Endothelial cell of umbilical vein (primary cell): ENCODE data around the gene UVSSA. TPM values are rescaled to one million over a fixed set of nuclear protein-coding genes. Genes with fewer than 3 reads are reported as not detected.

ENCODE experiments used
- BruUV-seq: library from RNA; stranded (reverse); fragments of 400-500 nt; replicated peaks from 2 replicates; lab custom pipeline; 2021; lab: Mats Ljungman, UMichigan
- CTCF ChIA-PET: fragments of 300-600, 350-600 bp; sonication (Branson Sonifier 250); formaldehyde crosslinking; loops from one replicate; lab custom pipeline; 2021; ENCODE audit warnings: antibody characterized with exemption, inconsistent platforms; lab: Charles Lee
- POLR2A ChIA-PET: fragments of 300-600, 350-600 bp; sonication (Branson Sonifier 250); formaldehyde crosslinking; loops from one replicate; lab custom pipeline; 2021; ENCODE audit warnings: antibody characterized with exemption, inconsistent platforms; lab: Charles Lee
- DNase-seq: peaks from one replicate; pipeline ENCODE4 v3.0.0-alpha.2; 2011; ENCODE audit warnings: low read depth, low spot score
- FAIRE-seq: peaks from 2 replicates; lab custom pipeline; 2011; peaks lifted over from hg19 to GRCh38; lab: Jason Lieb, UNC
- H2AFZ ChIP-seq: 2 replicates; pipeline ENCODE4 v1.6.0; 2012; ENCODE audit warnings: low read depth, low read length, control low read depth, inconsistent platforms
- H3K27ac ChIP-seq: 2 replicates; pipeline ENCODE4 v1.5.1; 2011; ENCODE audit warnings: low read depth, mild to moderate bottlenecking, control low read depth, low read length, moderate library complexity; ENCODE audit not compliant: insufficient read depth
- H3K27me3 ChIP-seq, 2 experiments: 2 replicates each; pipeline versions ENCODE4 v1.6.0 to v1.6.1; 2011; ENCODE audit warnings: low read length in 2 of 2, mixed read lengths in 1 of 2; ENCODE audit not compliant: control insufficient read depth in 2 of 2, insufficient read depth in 2 of 2
- H3K36me3 ChIP-seq, 2 experiments: 2 replicates in 1 of 2; 3 replicates in 1 of 2; pipeline ENCODE4 v1.5.1; 2011; ENCODE audit warnings: low read length in 2 of 2, mild to moderate bottlenecking in 1 of 2, moderate library complexity in 1 of 2; ENCODE audit not compliant: control insufficient read depth in 2 of 2, insufficient read depth in 2 of 2; ENCODE audit errors: extremely low read depth in 1 of 2
- H3K4me1 ChIP-seq: 3 replicates; pipeline ENCODE4 v1.5.1; 2011; ENCODE audit warnings: mild to moderate bottlenecking, low read length; ENCODE audit not compliant: control insufficient read depth, insufficient read depth; ENCODE audit errors: extremely low read depth
- H3K4me2 ChIP-seq: 2 replicates; pipeline ENCODE4 v1.6.1; 2011; ENCODE audit warnings: low read length, control low read depth, mixed read lengths; ENCODE audit not compliant: insufficient read depth
- H3K4me3 ChIP-seq, 3 experiments: fragments of 200-600 bp in 1 of 3; sonication (generic), shearing (Covaris generic) in 1 of 3; replicated peaks in 1 of 3; 2 replicates each; pipeline ENCODE4 v1.5.1; 2011 to 2016; ENCODE audit warnings: control low read depth in 3 of 3, low read length in 3 of 3, mild to moderate bottlenecking in 2 of 3, inconsistent platforms in 1 of 3, low read depth in 1 of 3, moderate library complexity in 1 of 3; ENCODE audit not compliant: insufficient read depth in 1 of 3
- H3K79me2 ChIP-seq: 2 replicates; pipeline ENCODE4 v1.6.0; 2012; ENCODE audit warnings: low read length, inconsistent platforms; ENCODE audit not compliant: control insufficient read depth, insufficient read depth
- H3K9ac ChIP-seq: replicated peaks from 2 replicates; pipeline ENCODE3; 2011; ENCODE audit warnings: low read length, control low read depth; ENCODE audit not compliant: insufficient read depth; ENCODE audit errors: extremely low read depth
- H3K9me1 ChIP-seq: replicated peaks from 3 replicates; pipeline ENCODE4 v1.6.0; 2011; ENCODE audit warnings: mild to moderate bottlenecking, low read length; ENCODE audit not compliant: control insufficient read depth, insufficient read depth; ENCODE audit errors: extremely low read depth
- H3K9me3 ChIP-seq: replicated peaks from 2 replicates; pipeline ENCODE4 v1.5.1; 2012; ENCODE audit warnings: low read length, inconsistent platforms; ENCODE audit not compliant: control insufficient read depth, insufficient read depth
- H4K20me1 ChIP-seq: replicated peaks from 2 replicates; pipeline ENCODE3; 2011; ENCODE audit warnings: mild to moderate bottlenecking, low read length; ENCODE audit not compliant: control insufficient read depth, insufficient read depth; ENCODE audit errors: extremely low read depth
- CTCF ChIP-seq, 2 donors: IDR thresholded peaks; 1 replicate in 1 of 2; 2 replicates in 1 of 2; pipeline ENCODE4 v1.5.1; 2011; ENCODE audit warnings: low read length in 2 of 2, mild to moderate bottlenecking in 2 of 2, moderate library complexity in 2 of 2, control low read depth in 1 of 2, inconsistent platforms in 1 of 2, low read depth in 1 of 2; ENCODE audit not compliant: insufficient read depth in 1 of 2; ENCODE audit errors: extremely low read depth in 1 of 2
- EZH2 ChIP-seq: IDR thresholded peaks from 2 replicates; pipeline ENCODE4 v1.6.1; 2012; ENCODE audit warnings: borderline replicate concordance, low read depth, mild to moderate bottlenecking, moderate library complexity, low read length, inconsistent platforms; ENCODE audit not compliant: severe bottlenecking
- FOS ChIP-seq: IDR thresholded peaks from 2 replicates; pipeline ENCODE4 v1.6.1; 2011; ENCODE audit warnings: mild to moderate bottlenecking, low read length, moderate library complexity, borderline replicate concordance; ENCODE audit not compliant: insufficient read depth
- GATA2 ChIP-seq: IDR thresholded peaks from 2 replicates; pipeline ENCODE4 v1.7.0; 2011; ENCODE audit warnings: low read depth, mild to moderate bottlenecking, moderate library complexity, mixed read lengths, low read length; ENCODE audit not compliant: insufficient read length, insufficient read depth
- JUN ChIP-seq: IDR thresholded peaks from 2 replicates; pipeline ENCODE4 v1.6.1; 2011; ENCODE audit warnings: borderline replicate concordance, low read depth; ENCODE audit not compliant: insufficient read length, insufficient read depth
- MAX ChIP-seq: IDR thresholded peaks from 2 replicates; pipeline ENCODE4 v1.6.1; 2011; ENCODE audit not compliant: insufficient read depth, insufficient read length
- MYC ChIP-seq: IDR thresholded peaks from one replicate; pipeline ENCODE4 v1.6.1; 2011; ENCODE audit warnings: mild to moderate bottlenecking, low read depth, low read length
- POLR2A ChIP-seq: IDR thresholded peaks from 2 replicates; pipeline ENCODE4 v1.6.1; 2012; ENCODE audit warnings: low read depth, mild to moderate bottlenecking, control low read depth, low read length
- POLR2AphosphoS5 ChIP-seq: IDR thresholded peaks from 2 replicates; pipeline ENCODE4 v1.6.1; 2012; ENCODE audit warnings: low read depth, mild to moderate bottlenecking, control low read depth, low read length, moderate library complexity; ENCODE audit not compliant: insufficient read depth
- dilution Hi-C: fragments of 300-500 bp; cut with MboI; formaldehyde crosslinking; loops from one replicate; pipeline ENCODE4 v1.15.0; 2019; ENCODE audit warnings: low sequenced_read_pairs; ENCODE audit not compliant: extremely low pct_ligation_motif_present
- intact Hi-C: fragments of 100-400 bp; cut with micrococcal nuclease; formaldehyde crosslinking; loops from one replicate; pipeline ENCODE4 v1.10.0; 2022
- polyA plus RNA-seq, 4 experiments: library from polyadenylated mRNA; depleted of rRNA in 3 of 4; stranded (reverse) in 3 of 4; unstranded in 1 of 4; fragments of >200 nt; gene quantifications; 2 replicates each; pipeline versions ENCODE4 v1.2.1 to v1.2.3, GENCODE V29; 2011 to 2012; ENCODE audit warnings: missing spikeins in 1 of 4
- total RNA-seq: library from RNA; stranded (reverse); gene quantifications from 2 replicates; pipeline ENCODE4 v1.2.3, GENCODE V29; 2021

UVSSA gene
- total and polyA plus RNA-seq, 2 donors (not counting 3 experiments of a cell fraction or from before 2014, with no cell fraction given), result 7.1 to 14.9 TPM

- peaks cover 24 to 41% of the 10 kb centered on the region in 2 experiments for H3K27me3 ChIP-seq
Observed at GRCh38 chr4:1410491-1411325, 63.7 kb downstream of the UVSSA start.

GRCh38 chr4:1411436-1412375 lies 64.7 kb downstream of the UVSSA start:
- TF ChIP-seq EZH2 (no peak), MYC (no peak), MAX (no peak), CTCF (IDR thresholded peaks at IDR 0.05; ENCODE audit: extremely low read depth in 1 of 2, insufficient read depth in 1 of 2, low read depth in 1 of 2, low read length in 2 of 2) (no peak), GATA2 (no peak), JUN (no peak), POLR2AphosphoS5 (no peak), POLR2A (no peak), FOS (no peak)
- H3K4me2 ChIP-seq, result no peak overlapping the region
- H3K36me3 ChIP-seq, result no peaks in the 10 kb centered on the region
- no peak overlapping the region for H3K27ac ChIP-seq
- no peaks in the 10 kb centered on the region for H3K9me1 ChIP-seq
- no peak overlapping the region for H3K4me3 ChIP-seq
- no peak for FAIRE-seq
- no TSS peak for BruUV-seq
- no peak overlapping the region for H3K9ac ChIP-seq
- no peak overlapping the region for H2AFZ ChIP-seq
- no peaks in the 10 kb centered on the region for H4K20me1 ChIP-seq
- no peaks in the 10 kb centered on the region for H3K4me1 ChIP-seq
- dilution Hi-C loops (no loop called here), intact Hi-C loops (no loop called here)
- POLR2A ChIA-PET, result interaction anchor here (0.6 kb wide), 1 partner anchor 8 kb away, joined by 5 read pairs; no protein-coding TSS in a partner anchor
- CTCF ChIA-PET, result no interaction called here
- H3K9me3 ChIP-seq, result no peaks in the 10 kb centered on the region
- H3K79me2 ChIP-seq, result no peaks in the 10 kb centered on the region
- no peak for DNase-seq
- H3K27me3 ChIP-seq, result peaks cover 24 to 31% of the 10 kb centered on the region in 2 experiments

More at GRCh38 chr4:1410491-1411325, 63.7 kb downstream of the UVSSA start:
- dilution Hi-C loops, result no loop called here
- H3K4me3 ChIP-seq, result no peak overlapping the region
- no peaks in the 10 kb centered on the region for H3K36me3 ChIP-seq
- TF ChIP-seq MYC, result no peak
- TF ChIP-seq MAX, result peak; percentile 52
- TF ChIP-seq POLR2AphosphoS5, result peak; percentile 55
- BruUV-seq, result no TSS peak
- H4K20me1 ChIP-seq, result no peaks in the 10 kb centered on the region
- intact Hi-C loops, result no loop called here
- H3K79me2 ChIP-seq, result no peaks in the 10 kb centered on the region
- FAIRE-seq (no peak), DNase-seq (peak; percentile 33)
- ChIA-PET CTCF (no interaction called here), POLR2A (interaction anchor here (0.6 kb wide), 1 partner anchor 9 kb away, joined by 5 read pairs; no protein-coding TSS in a partner anchor)
- no peaks in the 10 kb centered on the region for H3K4me1 ChIP-seq
- no peak overlapping the region for H2AFZ ChIP-seq
- no peaks in the 10 kb centered on the region for H3K9me1 ChIP-seq
- no peak overlapping the region for H3K9ac ChIP-seq
- no peak overlapping the region for H3K4me2 ChIP-seq
- no peak overlapping the region for H3K27ac ChIP-seq
- no peaks in the 10 kb centered on the region for H3K9me3 ChIP-seq
